K562 (cell line): ENCODE data around the gene VWA3A.
A peak's percentile ranks its signal among the peaks of the same experiment; 100 is the strongest.

Experiments used
- CEBPB ChIP-seq: fragments of 450-650 bp; IDR thresholded peaks from 2 replicates; pipeline ENCODE4 v1.6.1; 2016; ENCODE audit warnings: missing genetic modification characterization, missing compliant biosample characterization
- CTCF ChIP-seq, 3 experiments: IDR thresholded peaks in 2 of 3; conservative IDR thresholded peaks in 1 of 3; 2 replicates each; pipeline ENCODE4 v1.5.1; 2011 to 2012; ENCODE audit warnings: low read length in 3 of 3, mild to moderate bottlenecking in 3 of 3, control low read depth in 2 of 3, improper control_type of control experiment in 1 of 3, inconsistent platforms in 1 of 3, low read depth in 1 of 3, mixed read lengths in 1 of 3, moderate library complexity in 1 of 3; ENCODE audit not compliant: insufficient read depth in 2 of 3
- FOXM1 ChIP-seq, 2 experiments: fragments of 450-650 bp in 1 of 2; sonication (generic) in 1 of 2; formaldehyde crosslinking in 1 of 2; IDR thresholded peaks; 2 replicates each; pipeline versions ENCODE4 v1.6.1 to v1.9.0; 2017 to 2022; ENCODE audit warnings: low read depth in 2 of 2, mild to moderate bottlenecking in 2 of 2, missing genetic modification reagents in 1 of 2, moderate library complexity in 1 of 2
- KDM2B ChIP-seq: fragments of 250-450 bp; sonication (Bioruptor Pico); IDR thresholded peaks from 2 replicates; pipeline ENCODE4 v1.8.0; 2021; ENCODE audit warnings: mild to moderate bottlenecking, moderate library complexity
- MAX ChIP-seq: sonication (generic); formaldehyde crosslinking; IDR thresholded peaks from 2 replicates; pipeline ENCODE4 v1.9.0; 2022; ENCODE audit warnings: mild to moderate bottlenecking, missing genetic modification reagents
- RAD21 ChIP-seq, 2 experiments: fragments of 250-450 bp in 1 of 2; fragments of 450-650 bp in 1 of 2; sonication (Bioruptor Pico) in 1 of 2; formaldehyde crosslinking in 1 of 2; IDR thresholded peaks in 1 of 2; conservative IDR thresholded peaks in 1 of 2; 2 replicates each; pipeline versions ENCODE4 v1.4.0 to v1.8.0; 2020 to 2022; ENCODE audit warnings: mild to moderate bottlenecking in 2 of 2, moderate library complexity in 1 of 2
- RAD51 ChIP-seq: fragments of 450-650 bp; IDR thresholded peaks from 2 replicates; pipeline ENCODE4 v1.7.1; 2016; ENCODE audit warnings: low read depth, mild to moderate bottlenecking, borderline replicate concordance
- RBM25 ChIP-seq: fragments of 200-400 bp; formaldehyde crosslinking; IDR thresholded peaks from 2 replicates; pipeline ENCODE4 v1.6.1; 2018; ENCODE audit warnings: low read length, low read depth, moderate library complexity; ENCODE audit not compliant: severe bottlenecking
- RBM39 ChIP-seq: fragments of 200-400 bp; formaldehyde crosslinking; optimal IDR thresholded peaks from 2 replicates; pipeline ENCODE3; 2018; ENCODE audit warnings: low read depth, low read length
- SMARCB1 ChIP-seq: IDR thresholded peaks from 2 replicates; pipeline ENCODE4 v1.6.1; 2011; ENCODE audit warnings: improper control_type of control experiment, low read depth; ENCODE audit not compliant: insufficient read length
- SP2 ChIP-seq: IDR thresholded peaks from 2 replicates; pipeline ENCODE4 v1.6.1; 2011; ENCODE audit warnings: mild to moderate bottlenecking, low read depth, low read length, moderate library complexity; ENCODE audit not compliant: poor library complexity, severe bottlenecking; ENCODE audit errors: extremely low read depth

- no peak for TF ChIP-seq FOXM1 (IDR thresholded peaks at IDR 0.05; ENCODE audit: low read depth)
- TF ChIP-seq FOXM1 (CRISPR knock-in tag; IDR thresholded peaks at IDR 0.05; ENCODE audit: low read depth): no peak
- TF ChIP-seq CTCF (IDR thresholded peaks at IDR 0.05 in 2 of 3, conservative IDR thresholded peaks at IDR 0.05 in 1 of 3; ENCODE audit: insufficient read depth in 2 of 3, low read depth in 1 of 3, low read length in 3 of 3): peak; percentile 83 to 93 (median 90)
- no peak for TF ChIP-seq CEBPB (tag)
- TF ChIP-seq RAD21 (CRISPR knock-in tag; conservative IDR thresholded peaks at IDR 0.05 in 1 of 2, IDR thresholded peaks at IDR 0.05 in 1 of 2): peak; percentile 76 to 84
- no peak for TF ChIP-seq MAX (CRISPR knock-in tag)
- TF ChIP-seq SP2: no peak
- peak; percentile 32 for TF ChIP-seq RBM25
- no peak for TF ChIP-seq KDM2B
- TF ChIP-seq RBM39: no peak
- no peak for TF ChIP-seq SMARCB1
- TF ChIP-seq RAD51: no peak
These were observed 96.5 kb downstream of the VWA3A start for GRCh38 chr16:22188595-22189442.
